Activated CD4-positive, alpha-beta memory T cell treated with anti-CD3 and anti-CD28 coated beads, Interleukin-2, amount 10 ng/mL, durations not matched to agents 7 days and 5 days (primary cell): ENCODE data around the gene TOE1. TPM values are rescaled to one million over a fixed set of nuclear protein-coding genes. Genes with fewer than 3 reads are reported as not detected.

Experiments used
- CTCF ChIA-PET: fragments of 350-600 bp; sonication (Branson Sonifier 250); formaldehyde crosslinking; loops from one replicate; lab custom pipeline; 2021; ENCODE audit warnings: antibody characterized with exemption, inconsistent platforms; lab: Charles Lee
- POLR2A ChIA-PET: fragments of 350-600 bp; sonication (Branson Sonifier 250); formaldehyde crosslinking; loops from one replicate; lab custom pipeline; 2021; ENCODE audit warnings: antibody characterized with exemption; lab: Charles Lee
- DNase-seq: peaks from one replicate; pipeline ENCODE4 v3.0.0-alpha.2; 2020
- H3K27ac Mint-ChIP-seq: one replicate; pipeline ENCODE4 v1.8.0; 2021; ENCODE audit warnings: mild to moderate bottlenecking, mixed read lengths
- H3K27me3 Mint-ChIP-seq: one replicate; pipeline ENCODE4 v1.8.0; 2021; ENCODE audit warnings: mixed read lengths
- H3K36me3 Mint-ChIP-seq: one replicate; pipeline ENCODE4 v1.8.0; 2021; ENCODE audit warnings: low read depth, mixed read lengths
- H3K4me1 Mint-ChIP-seq: one replicate; pipeline ENCODE4 v1.8.0; 2021; ENCODE audit warnings: mixed read lengths
- H3K4me3 Mint-ChIP-seq: one replicate; pipeline ENCODE4 v1.8.0; 2021; ENCODE audit warnings: mild to moderate bottlenecking, mixed read lengths
- H3K9me3 Mint-ChIP-seq: one replicate; pipeline ENCODE4 v1.8.0; 2021; ENCODE audit warnings: mixed read lengths
- total RNA-seq, 2 experiments: library from RNA; stranded (reverse); gene quantifications; one replicate each; pipeline ENCODE4 v1.2.3, GENCODE V29; 2021

Gene TOE1
- total RNA-seq, 2 experiments from 2014 or later, result 16.6 to 18.3 TPM

GRCh38 chr1:45386219-45386618, 46.2 kb downstream of the TOE1 start:
- no peaks in the 10 kb centered on the region for H3K27me3 Mint-ChIP-seq
- no peaks in the 10 kb centered on the region for H3K36me3 Mint-ChIP-seq
- H3K9me3 Mint-ChIP-seq, result no peaks in the 10 kb centered on the region
- H3K4me1 Mint-ChIP-seq, result no peaks in the 10 kb centered on the region
- no peak for DNase-seq
- ChIA-PET POLR2A (no interaction called here), CTCF (no interaction called here)
- no peak overlapping the region for H3K4me3 Mint-ChIP-seq
- no peak overlapping the region for H3K27ac Mint-ChIP-seq

Other genes starting within 250 kb of the TOE1 start
- under 1 TPM; 0.30 to 0.38 TPM for gene ZSWIM5, start 133.6 kb upstream of the TOE1 start, total RNA-seq
- gene HPDL, start 13.3 kb upstream of the TOE1 start, total RNA-seq, result 1 to 10 TPM; 5.5 to 5.6 TPM
- gene MUTYH, start 270 bp downstream of the TOE1 start, total RNA-seq, result 10 to 100 TPM; 37.2 to 39.2 TPM
- 1 to 10 TPM; 3.7 to 4.3 TPM for gene TESK2, start 151.0 kb downstream of the TOE1 start, total RNA-seq
- 1 to 10 TPM; 6.7 to 6.8 TPM for gene CCDC163, start 159.9 kb downstream of the TOE1 start, total RNA-seq
- gene MMACHC, start 160.1 kb downstream of the TOE1 start, total RNA-seq, result 1 to 10 TPM; 4.0 to 4.4 TPM
- 100 to 1,000 TPM; 296 to 309 TPM for gene PRDX1, start 181.7 kb downstream of the TOE1 start, total RNA-seq
- gene AKR1A1, start 210.7 kb downstream of the TOE1 start, total RNA-seq, result 100 to 1,000 TPM; 144 TPM
- gene NASP, start 243.9 kb downstream of the TOE1 start, total RNA-seq, result 100 to 1,000 TPM; 166 to 172 TPM